ENCODE results near the gene UVSSA. TPM values are rescaled to one million over a fixed set of nuclear protein-coding genes. Genes with fewer than 3 reads are reported as not detected.

Gene UVSSA
- total RNA-seq, 4 donors from 2014 or later = 8.5 to 13.2 (median 12.3) TPM

- in situ Hi-C loops (cut with MboI; ENCODE audit: low sequenced_read_pairs in 4 of 4) = no loop called here
- DNase-seq (no peak), ATAC-seq (no peak)
- H3K36me3 ChIP-seq = no peaks in the 10 kb centered on the region
- H3K4me1 ChIP-seq = peaks cover 0 to 6% of the 10 kb centered on the region in 2 donors
- intact Hi-C loops (cut with DNase I; ENCODE audit: low total_unique reads) = no loop called here
- H3K27me3 ChIP-seq = peaks cover 76 to 83% (median 82%) of the 10 kb centered on the region in 3 donors
- TF ChIP-seq CTCF (IDR thresholded peaks at IDR 0.05 in 4 of 5, conservative IDR thresholded peaks at IDR 0.05 in 1 of 5) (no peak), POLR2A (IDR thresholded peaks at IDR 0.05) (no peak)
- H3K27ac ChIP-seq = no peak overlapping the region
- peak overlapping the region in 1 of 4 donors; percentile 17 for H3K4me3 ChIP-seq
- H3K9me3 ChIP-seq = no peaks in the 10 kb centered on the region
Observed at GRCh38 chr4:1403591-1404572, 56.9 kb downstream of the UVSSA start.

DNA sequence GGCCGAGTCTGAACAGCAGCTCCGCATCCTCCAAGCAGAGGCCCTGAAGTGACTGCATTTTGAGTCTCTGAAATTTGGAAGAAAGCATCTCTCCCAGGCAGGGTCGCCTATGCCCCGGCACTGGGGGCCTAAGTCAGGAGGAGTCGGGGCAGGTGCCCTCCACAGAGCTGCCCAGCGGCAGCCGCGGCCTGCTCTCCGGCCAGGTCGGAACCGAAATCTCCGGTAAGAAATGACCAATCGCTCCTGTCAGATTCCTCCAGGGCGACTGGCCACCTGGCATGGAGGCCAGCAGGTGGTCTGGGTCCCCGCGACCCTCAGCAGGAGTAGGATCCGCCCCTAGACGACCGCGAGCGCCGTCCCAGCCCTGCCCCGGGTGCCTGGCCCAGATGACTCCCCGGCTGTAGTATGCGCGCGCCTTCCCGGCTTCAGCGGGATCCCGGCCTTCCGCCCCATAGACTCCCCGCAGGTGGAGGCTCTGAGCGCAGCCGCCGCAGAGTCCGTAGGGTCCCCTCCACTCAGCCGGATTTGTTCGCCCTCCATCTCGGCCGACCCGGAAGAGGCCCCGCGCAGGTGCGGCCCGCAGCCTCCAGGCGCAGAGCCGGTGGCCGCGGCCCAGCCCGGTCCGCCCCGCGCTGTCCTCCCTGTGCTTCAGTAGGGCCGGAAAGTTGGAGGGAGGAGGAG, 57.7 kb downstream of the UVSSA start:
- H3K36me3 ChIP-seq = no peaks in the 10 kb centered on the region
- no peak overlapping the region for H3K27ac ChIP-seq
- H3K4me3 ChIP-seq = peak overlapping the region in 1 of 4 donors; percentile 28
- no peaks in the 10 kb centered on the region for H3K9me3 ChIP-seq
- in situ Hi-C loops (cut with MboI; ENCODE audit: low sequenced_read_pairs in 4 of 4) = no loop called here
- no peak for DNase-seq
- no peak for TF ChIP-seq POLR2A (IDR thresholded peaks at IDR 0.05)
- TF ChIP-seq CTCF (IDR thresholded peaks at IDR 0.05 in 4 of 5, conservative IDR thresholded peaks at IDR 0.05 in 1 of 5) = no peak
- peaks cover 0 to 6% of the 10 kb centered on the region in 2 donors for H3K4me1 ChIP-seq
- intact Hi-C loops (cut with DNase I; ENCODE audit: low total_unique reads) = no loop called here
- peaks cover 85 to 88% (median 88%) of the 10 kb centered on the region in 3 donors for H3K27me3 ChIP-seq
- ATAC-seq = no peak

GRCh38 chr4:1405254-1405635, 58.2 kb downstream of the UVSSA start:
- Histone ChIP-seq H3K36me3 (no peaks in the 10 kb centered on the region), H3K4me1 (peaks cover 0 to 6% of the 10 kb centered on the region in 2 donors), H3K27me3 (peaks cover 87 to 88% (median 87%) of the 10 kb centered on the region in 3 donors), H3K4me3 (peak overlapping the region in 1 of 4 donors; percentile 28), H3K27ac (no peak overlapping the region), H3K9me3 (no peaks in the 10 kb centered on the region)
- ATAC-seq (no peak), DNase-seq (no peak)
- intact Hi-C loops (cut with DNase I; ENCODE audit: low total_unique reads) (no loop called here), in situ Hi-C loops (cut with MboI; ENCODE audit: low sequenced_read_pairs in 4 of 4) (no loop called here)
- TF ChIP-seq POLR2A (IDR thresholded peaks at IDR 0.05) = no peak
- TF ChIP-seq CTCF (IDR thresholded peaks at IDR 0.05 in 4 of 5, conservative IDR thresholded peaks at IDR 0.05 in 1 of 5) = no peak

- intact Hi-C loops (cut with DNase I; ENCODE audit: low total_unique reads) = no loop called here
- no peak overlapping the region for H3K4me3 ChIP-seq
- H3K27me3 ChIP-seq = peaks cover 83 to 87% (median 84%) of the 10 kb centered on the region in 3 donors
- peaks cover 0 to 6% of the 10 kb centered on the region in 2 donors for H3K4me1 ChIP-seq
- DNase-seq (no peak), ATAC-seq (no peak)
- in situ Hi-C loops (cut with MboI; ENCODE audit: low sequenced_read_pairs in 4 of 4) = no loop called here
- no peaks in the 10 kb centered on the region for H3K36me3 ChIP-seq
- no peak overlapping the region for H3K27ac ChIP-seq
- TF ChIP-seq CTCF (IDR thresholded peaks at IDR 0.05 in 4 of 5, conservative IDR thresholded peaks at IDR 0.05 in 1 of 5) = no peak
- TF ChIP-seq POLR2A (IDR thresholded peaks at IDR 0.05) = no peak
- no peaks in the 10 kb centered on the region for H3K9me3 ChIP-seq
Observed at GRCh38 chr4:1405636-1406393, 58.8 kb downstream of the UVSSA start.

All from gastrocnemius medialis (tissue), 4 donors.